GM18861 (cell line): ENCODE results near the gene RARA.

Experiments
- ATAC-seq: cut with Tn5 transposase; IDR thresholded peaks from one replicate; pipeline ENCODE4 v1.9.1; 2021; ENCODE audit not compliant: unreplicated experiment

Gene RARA

DNA sequence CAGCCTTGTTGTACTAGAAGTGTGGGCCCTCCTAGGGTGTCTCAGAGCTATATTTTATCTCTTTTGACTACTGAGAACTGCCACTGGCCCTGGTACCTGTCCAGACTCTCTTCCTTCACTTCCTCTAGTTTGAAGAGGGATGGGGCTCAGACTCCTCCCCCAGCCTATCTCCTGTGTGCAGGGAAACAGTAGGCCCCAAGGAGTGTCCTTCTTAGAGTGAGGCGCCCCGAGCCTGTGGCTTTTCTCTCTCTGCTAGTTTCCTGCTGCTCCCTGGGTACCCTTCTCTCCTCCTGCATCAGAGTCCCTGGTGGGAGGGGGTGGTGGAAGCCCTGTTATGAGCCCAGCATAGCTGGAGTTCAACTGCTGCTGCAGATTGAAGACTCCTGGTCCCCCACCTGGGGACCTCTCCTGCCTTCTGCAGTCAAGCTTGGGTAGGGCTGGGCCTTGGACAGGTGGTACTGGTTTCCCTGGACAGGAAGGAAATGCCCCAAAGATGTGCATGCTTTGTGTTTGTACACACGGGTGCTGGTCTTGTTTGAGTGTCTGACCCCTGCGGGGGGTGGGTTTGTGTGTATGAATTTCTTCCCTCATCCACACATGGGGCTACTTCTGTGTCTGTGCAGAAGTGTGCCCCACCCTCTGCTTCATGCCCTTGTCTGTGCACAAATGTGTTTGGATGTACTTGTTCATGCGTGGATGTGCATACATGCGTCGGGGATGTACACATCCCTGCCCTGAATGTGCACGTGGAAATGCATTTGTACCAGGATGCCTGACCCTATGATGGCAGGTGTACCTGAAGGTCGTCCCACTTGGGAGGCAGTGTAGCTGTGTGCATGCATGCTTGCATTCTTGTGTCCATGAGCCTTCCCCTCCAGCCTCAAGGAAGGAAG is 6.9 kb downstream of the RARA start:
- no peak for ATAC-seq

DNA sequence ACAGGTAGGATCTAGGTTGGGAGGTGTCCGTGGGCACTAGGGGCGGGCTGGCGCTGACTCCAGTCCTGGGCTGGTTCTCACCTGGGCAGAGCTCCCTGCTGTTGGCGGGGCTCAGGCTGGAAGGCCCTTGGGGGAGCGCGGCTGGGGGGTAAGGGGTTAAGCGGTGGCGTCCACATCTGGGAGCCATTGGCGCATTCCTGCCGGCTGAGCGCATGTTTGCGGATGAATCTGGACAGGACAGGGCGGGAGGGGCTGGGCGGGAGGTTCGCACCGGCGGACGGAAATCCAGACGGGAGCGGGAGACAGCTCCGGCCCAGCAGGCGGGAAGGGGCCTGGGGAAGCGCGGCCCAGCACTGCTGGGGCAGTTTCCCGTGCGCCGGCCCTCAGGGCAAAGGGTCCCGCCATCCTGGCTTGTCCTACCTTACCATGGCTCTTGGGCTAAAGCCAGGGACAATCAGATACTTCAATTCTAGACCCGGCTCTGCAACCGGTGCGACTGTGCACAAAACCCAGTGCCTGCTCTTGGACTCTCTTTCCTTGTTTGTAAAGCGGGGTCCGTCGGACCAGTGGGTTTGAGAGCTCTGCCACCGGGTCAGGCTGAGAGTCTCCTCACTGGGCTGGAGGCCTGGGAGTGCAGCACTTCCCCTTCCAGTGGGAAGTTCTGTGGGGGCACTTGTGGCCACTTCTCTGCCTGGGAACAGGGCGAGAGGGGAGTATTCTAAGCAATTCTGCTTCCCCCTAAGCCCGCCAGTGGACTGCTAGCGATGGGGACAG is 7.8 kb downstream of the RARA start:
- ATAC-seq, result no peak

DNA sequence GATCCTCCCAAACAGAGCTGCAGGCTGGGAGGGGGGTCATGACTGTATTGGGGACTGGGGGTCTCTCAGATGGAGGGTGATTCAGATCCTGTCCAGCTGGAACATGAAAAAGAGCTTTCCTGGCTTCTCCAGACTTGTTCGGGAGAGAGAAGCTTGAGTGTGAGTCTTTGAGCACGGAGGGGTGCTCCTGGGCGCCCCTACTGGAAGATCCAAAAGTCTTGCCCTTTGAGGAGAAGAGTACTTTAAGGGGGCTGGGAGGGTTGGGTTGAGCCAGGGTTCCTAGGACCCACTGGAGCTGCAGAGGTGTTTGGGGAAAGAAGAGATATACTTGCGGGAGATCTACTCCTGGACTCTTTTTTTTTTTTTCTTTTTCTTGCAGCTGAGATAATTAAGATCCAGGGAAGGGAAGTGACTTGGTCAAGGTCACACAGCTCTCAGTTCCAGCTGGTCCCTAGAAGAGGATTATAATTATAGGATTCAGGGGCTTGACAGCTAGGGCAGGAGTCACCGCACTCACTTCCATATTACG is 8.4 kb downstream of the RARA start:
- no peak for ATAC-seq

DNA sequence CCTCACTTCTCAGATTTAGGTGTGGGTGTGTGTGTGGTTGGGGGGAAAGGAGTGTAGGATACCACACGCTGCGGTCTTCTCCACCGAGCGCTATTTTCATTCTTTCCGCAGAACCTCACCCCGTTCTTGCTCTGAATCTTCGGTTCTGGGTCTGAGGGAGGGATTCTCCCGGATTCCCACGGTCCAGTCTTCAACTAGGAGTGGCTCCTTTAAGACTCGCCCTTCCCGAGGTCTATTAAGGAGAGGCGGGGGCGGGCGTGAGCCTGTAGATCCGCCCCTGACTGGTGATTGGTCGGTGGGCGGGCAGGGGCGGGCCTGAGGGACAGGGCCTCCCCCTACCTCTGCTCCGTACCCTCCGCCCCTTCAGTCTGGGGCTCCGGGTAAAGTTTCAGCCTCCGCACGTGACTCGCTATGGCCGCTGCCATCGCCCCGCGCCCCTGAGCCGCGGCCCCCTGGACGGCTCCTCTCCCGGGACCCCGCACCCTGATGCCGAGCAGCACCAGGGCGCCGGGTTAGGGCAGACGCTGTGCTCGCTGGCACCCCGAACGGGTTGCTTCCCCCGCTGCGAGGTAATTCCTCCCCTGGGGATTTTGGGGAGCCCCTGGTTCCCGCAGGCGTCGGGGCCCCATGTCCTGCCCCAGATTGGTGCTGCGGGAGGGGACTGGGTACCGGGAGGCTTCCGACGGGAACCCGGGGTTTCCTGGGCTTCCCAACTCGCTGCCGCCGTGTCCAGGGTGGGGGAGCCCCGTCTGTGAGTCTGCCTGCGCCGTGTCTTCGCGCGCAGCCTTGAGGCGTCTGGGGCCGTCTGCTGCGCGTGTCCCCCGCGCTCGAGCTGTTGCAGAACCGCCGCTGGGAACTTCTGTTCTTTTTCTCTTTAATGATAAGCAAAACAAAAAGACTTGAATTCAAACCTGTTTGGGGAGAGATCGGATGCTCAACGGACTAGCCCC is 9.2 kb downstream of the RARA start:
- peak; percentile 33 for ATAC-seq

DNA sequence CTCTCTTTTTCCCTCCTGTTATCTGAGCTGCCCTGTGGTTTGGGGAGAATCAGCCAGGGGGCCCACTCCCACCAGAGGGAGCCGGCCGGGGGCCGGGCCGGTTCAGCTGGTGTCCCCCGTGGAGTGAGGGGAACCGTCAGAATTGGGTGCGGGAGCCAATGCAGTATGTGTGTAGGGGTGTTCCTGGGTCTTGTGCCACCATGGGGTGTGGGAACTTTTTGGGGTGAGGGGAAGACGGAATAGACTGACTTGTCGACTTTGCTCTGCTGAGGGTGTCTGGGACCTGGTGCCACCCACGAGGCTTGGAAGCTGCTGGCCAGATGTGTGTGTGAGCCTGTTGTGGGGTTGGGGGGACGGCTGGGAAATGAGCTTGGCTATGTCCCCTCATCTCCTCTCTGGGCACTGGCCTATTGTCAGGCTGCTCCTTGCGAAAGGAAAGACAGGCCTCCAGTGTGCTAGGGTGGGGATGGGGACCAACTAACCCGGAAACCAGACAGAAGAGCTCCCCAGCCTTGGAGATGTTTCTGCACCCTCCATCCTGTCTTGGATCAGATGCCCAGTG is 9.9 kb downstream of the RARA start:
- ATAC-seq, result no peak

DNA sequence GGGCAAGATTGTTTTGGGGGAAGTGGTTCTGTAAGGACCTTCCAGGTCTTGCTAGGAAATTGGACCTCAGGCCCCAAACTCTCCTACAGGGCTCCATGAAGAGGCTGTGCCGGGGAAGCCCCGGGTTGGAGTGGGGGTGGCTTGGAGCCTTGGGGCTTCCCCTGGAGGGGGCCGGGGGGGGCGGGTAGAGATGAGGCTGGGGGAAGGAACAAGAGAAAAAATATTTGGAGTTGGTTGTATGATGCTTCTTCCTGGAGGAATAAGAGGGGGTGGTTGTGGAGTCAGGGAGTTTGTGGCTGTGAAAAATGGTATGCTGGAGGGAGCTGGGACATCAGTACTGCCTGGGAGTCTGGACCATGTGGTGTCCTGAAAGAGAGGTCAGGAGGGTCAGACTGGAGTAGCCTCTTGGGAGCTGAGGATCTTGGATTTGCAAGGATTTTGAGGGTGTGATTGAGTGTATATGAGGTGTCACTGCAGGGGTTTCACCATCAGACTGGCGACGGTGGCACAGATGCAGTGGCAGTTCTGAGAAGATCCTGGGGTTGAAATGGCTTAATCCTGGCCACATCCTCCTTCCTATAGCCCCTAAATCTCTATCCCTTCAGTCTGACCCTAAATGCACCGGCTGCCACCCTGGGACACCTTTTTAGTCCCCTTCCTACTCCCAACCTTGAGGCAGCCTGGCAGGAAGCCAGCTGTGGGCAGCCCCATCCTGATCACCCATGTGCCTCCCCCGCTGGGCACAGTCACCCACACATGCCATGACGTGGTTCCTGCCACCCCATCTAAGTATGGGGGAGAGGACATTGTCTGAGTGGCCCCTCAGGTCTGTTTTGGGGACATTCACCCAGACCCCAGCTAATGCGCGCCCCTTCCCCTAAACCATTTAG is 10.9 kb downstream of the RARA start:
- no peak for ATAC-seq

DNA sequence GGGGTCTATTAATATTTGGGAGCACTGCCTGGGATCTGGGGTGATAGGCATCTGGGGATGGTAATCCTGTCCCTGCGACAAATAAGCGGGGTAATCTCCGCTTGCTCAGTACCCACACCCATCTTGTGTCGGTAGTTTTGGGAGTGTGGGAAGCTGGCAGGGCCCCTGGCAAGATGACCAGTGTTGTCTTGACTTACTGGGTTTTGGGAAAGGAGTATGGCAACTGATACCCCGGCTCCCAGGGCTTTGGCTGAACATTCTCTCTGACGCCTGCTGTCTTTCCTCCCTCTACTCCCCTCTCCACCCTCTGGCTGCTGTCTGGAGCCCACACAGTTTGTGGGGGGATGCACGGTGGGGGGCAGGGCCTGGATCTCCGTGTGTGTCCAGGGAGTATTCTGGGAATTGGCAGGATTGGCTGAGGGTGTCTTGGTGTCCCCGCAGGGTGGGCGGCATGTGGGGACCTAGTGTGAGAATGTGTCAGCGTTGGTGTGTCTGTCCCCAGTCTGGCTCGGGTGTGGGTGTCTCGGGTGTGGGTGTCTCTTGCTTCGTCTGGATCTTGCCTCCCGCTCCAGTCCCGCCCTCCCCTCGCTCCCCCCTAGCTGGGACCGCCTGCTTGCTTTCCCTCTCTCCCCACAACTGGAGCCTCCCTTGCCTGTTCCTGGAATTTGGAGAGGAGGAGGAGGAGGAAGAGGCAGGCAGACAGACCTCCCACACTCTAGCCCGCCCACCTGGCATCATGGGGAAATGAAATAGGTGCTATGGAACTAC is 12.0 kb downstream of the RARA start:
- no peak for ATAC-seq

DNA sequence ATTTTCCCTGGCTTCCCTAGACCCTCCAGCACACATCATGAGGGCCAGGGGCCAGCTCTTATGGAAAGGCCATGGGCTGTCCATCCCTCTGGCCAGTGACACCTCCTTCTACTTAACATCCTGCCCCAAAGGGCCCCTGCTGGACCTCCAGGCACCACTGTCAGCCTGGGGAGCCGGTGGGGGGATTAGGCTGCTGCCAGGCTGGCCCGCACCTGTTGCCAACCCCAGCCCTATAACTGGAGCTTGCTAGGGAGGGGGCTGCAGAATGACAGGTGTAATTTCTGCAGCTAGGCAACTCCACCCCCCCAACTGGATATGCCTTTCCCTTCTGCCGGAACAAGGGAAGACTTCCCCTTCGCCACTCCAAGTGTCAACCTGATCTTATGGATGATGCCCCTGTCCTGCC is 12.5 kb downstream of the RARA start:
- no peak for ATAC-seq

DNA sequence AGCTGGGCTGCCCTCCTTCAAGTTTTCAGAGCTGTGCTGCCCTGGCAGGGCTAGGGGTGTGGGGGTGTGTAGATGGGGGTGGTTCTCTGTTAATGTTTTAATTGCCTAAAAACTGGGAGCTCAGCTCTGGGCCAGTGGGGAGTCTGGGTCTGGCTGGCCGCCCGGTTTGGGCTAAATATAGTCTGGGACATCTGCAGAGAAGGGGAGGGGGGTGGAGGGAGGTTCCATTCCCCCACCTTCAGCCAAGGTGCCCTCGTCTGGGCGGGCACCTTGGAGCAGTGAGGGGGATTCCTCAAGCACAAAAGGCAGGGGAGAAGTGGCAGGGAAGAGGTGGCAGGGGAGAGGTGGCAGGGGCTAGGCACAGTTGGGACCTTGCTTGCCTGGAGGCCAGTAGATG is 13.0 kb downstream of the RARA start:
- ATAC-seq, result no peak

DNA sequence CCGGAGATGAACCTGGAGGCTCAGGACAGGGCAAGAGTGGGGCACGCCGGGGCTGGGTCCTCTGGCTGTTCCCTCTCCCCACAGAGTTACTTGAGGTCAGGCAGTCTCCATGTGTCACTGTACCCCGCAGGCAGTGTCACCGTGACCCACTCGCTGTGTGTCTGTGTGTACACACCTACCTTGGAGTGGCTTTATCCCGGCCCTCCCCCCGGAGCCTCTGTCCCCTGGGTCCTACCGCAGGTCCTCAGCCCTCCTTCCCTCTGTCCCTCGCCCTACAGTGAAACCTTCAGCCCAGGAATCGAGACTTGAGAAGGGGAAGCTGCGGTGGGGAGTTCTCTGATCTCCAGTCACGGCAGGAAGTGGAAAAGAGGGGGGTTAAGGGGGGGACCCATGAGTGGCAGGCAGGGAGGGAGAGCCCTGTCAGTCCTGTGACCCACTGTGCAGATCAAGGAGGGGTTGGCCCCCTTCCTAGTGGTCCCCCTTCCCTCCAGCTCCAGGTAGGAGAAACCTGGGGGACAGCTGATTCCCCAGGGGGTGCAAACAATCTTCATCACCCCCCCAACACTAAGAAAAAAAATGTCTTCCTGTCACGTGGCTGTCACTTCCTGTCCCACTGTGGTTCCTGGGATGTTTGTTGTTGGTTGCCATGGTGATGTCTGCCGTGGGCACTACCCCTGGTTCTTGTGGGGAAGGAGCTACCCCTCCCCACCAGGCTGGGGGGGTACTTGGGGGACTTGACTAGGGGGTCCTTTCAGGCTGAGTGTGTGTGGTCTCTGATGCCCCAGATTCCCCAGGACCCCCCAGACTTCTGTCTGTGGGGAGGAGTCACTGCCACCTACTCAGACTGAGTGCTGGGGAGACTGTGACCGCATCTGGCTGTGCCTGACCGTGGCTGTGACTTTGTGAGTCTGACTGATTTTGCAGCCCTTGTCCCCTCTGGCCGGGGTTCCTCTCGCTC is 13.7 kb downstream of the RARA start:
- no peak for ATAC-seq

DNA sequence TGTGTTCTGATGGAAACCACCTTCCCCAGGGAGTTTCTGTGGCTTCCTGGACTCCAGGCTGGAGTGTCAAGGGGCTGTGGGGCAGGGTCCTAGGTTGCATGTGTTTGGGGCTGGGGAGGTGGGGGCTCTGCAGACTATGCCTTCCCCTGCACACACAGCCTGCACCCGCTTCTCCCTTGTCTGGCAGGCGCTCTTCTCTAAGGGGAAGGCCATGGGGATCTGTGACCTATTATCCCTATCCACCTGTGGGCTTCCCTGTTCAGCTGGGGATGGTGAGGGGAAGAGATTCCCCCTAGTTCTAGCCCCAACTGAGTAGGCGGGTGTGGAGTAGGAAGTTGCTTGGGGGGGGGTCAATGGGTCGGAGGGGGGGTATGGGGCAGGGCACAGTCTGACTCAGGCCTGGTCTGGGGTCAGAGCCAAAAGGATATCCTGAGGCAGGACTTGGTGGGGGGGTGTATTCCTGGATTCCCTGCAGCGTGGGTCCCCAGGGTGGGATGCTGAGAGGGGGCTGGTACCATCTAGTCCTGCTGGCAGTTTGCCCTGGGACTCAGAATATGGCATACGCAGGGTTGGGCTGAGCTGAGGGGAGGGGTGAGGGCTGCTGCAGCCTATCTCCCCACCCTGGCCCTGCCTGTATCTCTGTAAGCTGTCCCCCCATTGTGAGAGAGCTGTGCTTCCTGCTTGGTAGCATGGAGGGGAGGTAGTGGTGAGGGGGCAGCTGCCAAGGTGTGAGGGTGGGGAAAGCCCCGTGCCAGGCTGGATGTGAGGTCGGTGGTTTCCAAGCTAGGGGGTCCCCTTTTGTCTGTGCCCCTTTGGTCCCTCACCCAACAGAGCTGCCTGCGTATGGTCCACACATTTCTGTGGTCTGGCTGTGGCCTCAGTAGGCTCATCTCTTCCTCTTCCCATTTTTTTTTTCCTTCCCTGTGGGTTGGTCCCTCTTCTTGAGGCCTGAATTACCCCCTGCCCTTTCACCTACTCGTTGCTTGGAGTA is 14.7 kb downstream of the RARA start:
- no peak for ATAC-seq

DNA sequence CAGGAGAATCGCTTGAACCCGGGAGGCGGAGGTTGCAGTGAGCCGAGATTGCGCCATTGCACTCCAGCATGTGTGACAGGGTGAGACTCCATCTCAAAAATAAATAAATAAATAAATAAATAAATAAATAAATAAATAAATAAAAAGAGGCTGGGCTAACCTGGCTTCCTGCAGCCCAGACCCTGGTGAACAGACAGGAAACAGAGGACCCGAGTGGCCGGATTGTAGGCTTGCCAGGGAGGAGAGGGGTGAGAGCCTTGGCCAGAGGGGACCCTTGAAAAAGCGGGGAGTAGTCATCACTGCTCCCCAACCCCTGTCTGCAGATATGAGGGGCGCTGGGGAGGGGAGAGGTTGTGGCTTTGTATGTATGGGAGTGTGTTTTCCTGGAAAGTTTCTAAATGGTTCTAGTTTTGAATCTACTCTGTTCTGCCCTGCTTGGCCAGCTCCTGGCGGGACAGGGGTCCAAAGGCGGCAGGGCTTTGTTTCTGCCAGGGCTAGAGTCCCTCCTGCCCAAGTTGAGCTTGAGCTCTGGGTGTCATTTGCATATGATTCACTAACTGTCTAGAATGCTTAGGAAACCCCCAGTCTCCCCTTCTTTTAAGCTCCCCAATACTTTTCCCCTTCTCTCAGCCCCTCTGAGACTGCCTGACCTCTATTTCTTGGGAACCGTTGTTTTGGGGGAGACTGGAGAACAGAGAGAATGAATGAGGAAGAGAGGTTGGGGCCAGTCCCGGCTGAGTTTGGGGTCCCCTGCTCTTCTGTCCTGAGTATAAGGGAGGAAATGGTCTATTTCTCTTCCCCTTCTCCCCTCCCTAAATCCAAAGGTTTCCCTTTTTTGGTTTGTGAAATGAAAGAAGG is 16.4 kb downstream of the RARA start:
- no peak for ATAC-seq

DNA sequence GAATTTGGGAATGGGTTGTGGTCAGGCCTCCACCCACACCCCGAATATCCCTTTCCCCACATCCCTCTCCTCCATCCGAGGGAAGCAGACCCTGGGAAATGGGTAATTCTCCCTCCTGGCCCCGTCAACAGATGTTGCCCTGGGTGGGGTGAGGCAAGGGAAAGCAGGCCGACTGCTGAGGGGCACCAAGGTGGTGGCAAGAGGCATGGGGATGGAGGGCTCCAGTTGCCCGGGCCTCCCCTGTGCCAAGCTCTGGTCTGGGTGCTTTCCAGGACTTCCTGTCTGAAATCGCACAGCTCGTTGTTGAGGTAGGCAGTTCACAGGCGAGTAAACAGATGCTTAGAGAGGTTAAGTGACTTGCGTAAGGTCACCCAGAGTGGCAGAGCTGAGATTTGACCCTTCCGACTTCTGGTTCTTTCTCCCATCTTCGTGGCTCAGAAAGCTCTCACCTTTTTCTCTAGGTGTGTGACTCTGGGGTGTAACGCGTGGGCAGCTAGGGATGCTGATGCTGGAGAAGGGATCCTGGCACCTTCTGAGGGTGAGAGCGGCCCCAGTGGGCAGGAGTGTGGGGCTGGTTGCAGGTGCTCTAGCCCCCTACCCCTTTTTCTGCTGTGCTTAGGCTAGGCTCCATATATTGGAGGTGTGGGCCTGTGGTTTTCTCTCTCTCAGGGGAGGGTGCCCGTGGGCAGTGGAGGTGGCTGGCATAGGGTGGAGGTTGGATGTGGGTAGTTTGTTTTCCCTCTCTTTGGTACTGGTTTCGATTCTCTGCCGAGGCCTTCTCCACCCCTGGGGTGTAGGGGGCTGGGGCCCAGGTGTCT is 17.2 kb downstream of the RARA start:
- no peak for ATAC-seq

DNA sequence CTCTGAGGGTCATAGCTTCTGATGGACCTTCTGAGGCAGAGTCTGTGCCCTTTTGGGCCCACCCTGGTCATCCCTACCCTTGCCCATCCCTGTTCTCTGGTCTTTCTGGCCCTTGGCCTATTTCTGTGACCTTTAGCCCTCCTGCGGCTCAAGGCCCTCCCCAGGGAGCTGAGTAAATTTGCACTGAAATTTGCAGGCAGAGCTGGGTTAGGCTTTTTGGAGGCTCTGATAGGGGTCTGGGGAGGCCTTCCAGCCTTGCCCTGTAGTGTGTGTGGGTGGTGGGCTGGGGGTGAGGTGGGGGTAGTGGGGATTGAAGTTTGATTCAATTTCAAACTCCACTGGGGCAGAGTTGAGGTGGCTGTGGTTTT is 17.8 kb downstream of the RARA start:
- ATAC-seq, result no peak

DNA sequence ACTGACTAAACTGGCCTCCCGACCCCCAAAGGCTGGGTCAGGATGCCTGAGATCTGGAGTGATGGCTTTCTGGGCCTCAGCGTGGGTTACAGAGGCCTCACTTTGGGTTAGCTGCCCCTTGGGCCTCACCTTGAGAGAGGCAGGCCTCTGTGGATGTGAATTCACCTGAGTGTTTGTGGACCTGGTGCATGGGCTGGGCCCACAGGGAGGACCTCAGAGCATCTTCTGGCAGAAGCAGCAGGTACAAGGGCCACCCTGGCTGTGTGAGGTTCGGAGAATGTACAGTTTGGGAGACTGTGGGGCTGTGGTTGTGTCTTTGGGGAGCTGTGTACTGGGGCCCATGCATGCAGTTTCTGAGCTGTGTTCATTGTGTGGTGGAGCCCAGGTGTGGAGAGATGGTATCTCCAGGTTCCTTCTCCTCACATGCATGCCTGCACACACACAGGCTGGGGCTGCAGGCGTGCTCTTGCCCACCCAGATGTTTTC is 18.3 kb downstream of the RARA start:
- no peak for ATAC-seq
